K562 (cell line): Measurements from ENCODE around the gene ERVW-1. TPM values are rescaled to one million over a fixed set of nuclear protein-coding genes. Genes with fewer than 3 reads are reported as not detected.

ENCODE experiments used
- ATAC-seq: fragments of 200-7000 bp; cut with Tn5 transposase; 3 replicates; pipeline ENCODE4 v1.9.1; 2020; ENCODE audit warnings: moderate library complexity
- BruUV-seq: library from RNA; stranded (reverse); fragments of 400-500 nt; replicated peaks from 2 replicates; lab custom pipeline; 2021; lab: Mats Ljungman, UMichigan
- CTCF ChIA-PET: fragments of 300-600 bp; formaldehyde crosslinking; extraction: SDS; loops from one replicate; lab custom pipeline; 2021; ENCODE audit warnings: low intra/inter-chr PET ratio; lab: Yijun Ruan, JAX
- POLR2A ChIA-PET: fragments of 300-600, 350-650 bp; sonication (Branson Sonifier 250); formaldehyde crosslinking; extraction: SDS; loops from one replicate; lab custom pipeline; 2021; ENCODE audit warnings: antibody characterized with exemption, inconsistent platforms; lab: Yijun Ruan, JAX
- DNase-seq, 4 experiments: peaks; one replicate each; pipeline versions ENCODE4 v3.0.0 to v3.0.0-alpha.2; 2011 to 2018; ENCODE audit warnings: low spot score in 3 of 4, mixed read lengths in 3 of 4; ENCODE audit errors: extremely low read depth in 1 of 4
- FAIRE-seq: peaks from 2 replicates; lab custom pipeline; 2011; peaks lifted over from hg19 to GRCh38; lab: Jason Lieb, UNC
- H2AFZ ChIP-seq: 2 replicates; pipeline ENCODE4 v1.6.0; 2011; ENCODE audit warnings: low read depth, low read length, control low read depth, inconsistent platforms
- H3K27ac ChIP-seq: fragments of 200-600 bp; 3 replicates; pipeline ENCODE4 v1.8.0; 2011; ENCODE audit warnings: low read depth, mild to moderate bottlenecking, control low read depth, inconsistent platforms, low read length, moderate library complexity, mixed read lengths; ENCODE audit errors: extremely low read depth
- H3K27me3 ChIP-seq, 2 experiments: fragments of 300-600 bp in 1 of 2; 2 replicates in 1 of 2; 3 replicates in 1 of 2; pipeline versions ENCODE4 v1.6.0 to v1.8.0; 2011; ENCODE audit warnings: inconsistent platforms in 2 of 2, low read length in 2 of 2, mild to moderate bottlenecking in 1 of 2, mixed read lengths in 1 of 2, moderate library complexity in 1 of 2; ENCODE audit not compliant: control insufficient read depth in 2 of 2, insufficient read depth in 2 of 2
- H3K36me3 ChIP-seq: fragments of 300-600 bp; 3 replicates; pipeline ENCODE4 v1.8.0; 2011; ENCODE audit warnings: mild to moderate bottlenecking, low read length, inconsistent platforms; ENCODE audit not compliant: control insufficient read depth, insufficient read depth
- H3K4me1 ChIP-seq, 2 experiments: fragments of 200-600 bp in 1 of 2; replicated peaks in 1 of 2; 2 replicates in 1 of 2; 3 replicates in 1 of 2; pipeline versions ENCODE4 v1.5.1 to v1.8.0; 2011; ENCODE audit warnings: inconsistent platforms in 2 of 2, low read length in 2 of 2, mild to moderate bottlenecking in 1 of 2, mixed read lengths in 1 of 2, moderate library complexity in 1 of 2; ENCODE audit not compliant: control insufficient read depth in 2 of 2, insufficient read depth in 2 of 2
- H3K4me2 ChIP-seq: 2 replicates; pipeline ENCODE4 v1.6.1; 2011; ENCODE audit warnings: low read length, control low read depth, inconsistent platforms, mixed read lengths; ENCODE audit not compliant: insufficient read depth
- H3K4me3 ChIP-seq: fragments of 200-600 bp; sonication (generic), shearing (Covaris generic); 2 replicates; pipeline ENCODE4 v1.5.1; 2016; ENCODE audit warnings: control low read depth, inconsistent platforms
- H3K79me2 ChIP-seq: fragments of 200-600 bp; 3 replicates; pipeline ENCODE4 v1.8.0; 2011; ENCODE audit warnings: low read length, inconsistent platforms; ENCODE audit not compliant: control insufficient read depth, insufficient read depth
- H3K9ac ChIP-seq, 2 experiments: 2 replicates each; pipeline versions ENCODE4 v1.6.0 to v1.6.1; 2011; ENCODE audit warnings: low read depth in 2 of 2, low read length in 2 of 2, control low read depth in 1 of 2, inconsistent platforms in 1 of 2, mild to moderate bottlenecking in 1 of 2, mixed read lengths in 1 of 2; ENCODE audit not compliant: insufficient read depth in 1 of 2
- H3K9me1 ChIP-seq: one replicate; pipeline ENCODE4 v1.6.0; 2011; ENCODE audit warnings: inconsistent platforms, mild to moderate bottlenecking, low read length, moderate library complexity; ENCODE audit not compliant: control insufficient read depth, insufficient read depth
- H3K9me3 ChIP-seq: replicated peaks from 2 replicates; pipeline ENCODE4 v1.5.1; 2011; ENCODE audit warnings: low read depth, low read length, inconsistent platforms; ENCODE audit not compliant: control insufficient read depth, insufficient read depth
- H4K20me1 ChIP-seq: replicated peaks from 2 replicates; pipeline ENCODE4 v1.6.1; 2011; ENCODE audit warnings: low read length, inconsistent platforms, mixed read lengths; ENCODE audit not compliant: control insufficient read depth, insufficient read depth
- CGGBP1 ChIP-seq: fragments of 250-450 bp; sonication (Bioruptor Pico); IDR thresholded peaks from 2 replicates; pipeline ENCODE4 v1.9.0; 2021; ENCODE audit warnings: mild to moderate bottlenecking
- HDAC3 ChIP-seq: fragments of 450-650 bp; IDR thresholded peaks from 2 replicates; pipeline ENCODE4 v1.6.1; 2018; ENCODE audit warnings: borderline replicate concordance, mild to moderate bottlenecking, moderate library complexity; ENCODE audit not compliant: partially characterized antibody
- NCOA6 ChIP-seq: fragments of 450-650 bp; IDR thresholded peaks from 2 replicates; pipeline ENCODE4 v1.6.1; 2017; ENCODE audit warnings: mild to moderate bottlenecking
- NUFIP1 ChIP-seq: fragments of 450-650 bp; IDR thresholded peaks from 2 replicates; pipeline ENCODE4 v1.6.1; 2018; ENCODE audit not compliant: partially characterized antibody
- PML ChIP-seq: IDR thresholded peaks from 2 replicates; pipeline ENCODE4 v1.6.1; 2012; ENCODE audit warnings: low read length, inconsistent platforms
- SRSF9 ChIP-seq: fragments of 200-400 bp; formaldehyde crosslinking; IDR thresholded peaks from 2 replicates; pipeline ENCODE4 v1.6.1; 2017; ENCODE audit warnings: low read depth, low read length, borderline replicate concordance
- WGBS: fragments of 100-300 bp; shearing (Covaris generic); methylation state at CpG from one replicate; pipeline ENCODE4 v1.1.6; 2016; ENCODE audit warnings: low coverage, mixed read lengths; ENCODE audit not compliant: insufficient coverage; ENCODE audit errors: missing lambda C conversion rate; 5-methylcytosine and 5-hydroxymethylcytosine counted together
- in situ Hi-C: fragments of 300-500 bp; cut with MboI; formaldehyde crosslinking; loops from 4 replicates; pipeline ENCODE4 v1.15.0; 2018; ENCODE audit warnings: inconsistent platforms, mixed read lengths
- intact Hi-C: fragments of 100-400 bp; cut with micrococcal nuclease; formaldehyde crosslinking; loops from 2 replicates; pipeline ENCODE4 v1.14.2; 2022
- polyA plus RNA-seq, 8 experiments: library from polyadenylated mRNA; depleted of rRNA in 4 of 8; stranded (reverse) in 5 of 8; unstranded in 3 of 8; fragments of >200 nt; fragmentation: Nextera tagmentation in 2 of 8; fragmentation: Illumina TruSeq in 1 of 8; extraction: Ambion mirVana in 2 of 8; extraction: Trizol in 1 of 8; gene quantifications; 2 replicates each; pipeline versions ENCODE4 v1.2.1 to v1.2.3, GENCODE V29; 2011 to 2014; ENCODE audit warnings: inconsistent platforms in 1 of 8, missing spikeins in 1 of 8
- total RNA-seq, 7 experiments: library from RNA; depleted of rRNA in 6 of 7; stranded (reverse); fragments of >200 nt in 6 of 7; fragmentation: Illumina TruSeq in 2 of 7; extraction: Trizol in 2 of 7; gene quantifications; 2 replicates each; pipeline versions ENCODE4 v1.2.1 to v1.2.3, GENCODE V29; 2011 to 2021; ENCODE audit warnings: low replicate concordance in 1 of 7

Gene ERVW-1
- total and polyA plus RNA-seq, 9 of the 15 experiments (the other 6 are each of a cell fraction or from before 2014, with no cell fraction given): not detected

GRCh38 chr7:92425311-92425947 lies 52.3 kb downstream of the ERVW-1 start:
- no peak overlapping the region for H3K27ac ChIP-seq
- CTCF ChIA-PET: interaction anchor here (1.8 kb wide), 1 partner anchor 22 kb away, joined by 10 read pairs; the partner anchor contains the start of gene GATAD1
- in situ Hi-C loops: loop anchor here (10.0 kb wide), 1 partner anchor 591 kb away; no protein-coding TSS in a partner anchor
- H3K36me3 ChIP-seq: no peaks in the 10 kb centered on the region; the same call in 2 of the 3 replicates
- peak overlapping the region in 1 of 2 experiments; percentile 53; a peak in 2 of 4 replicates for H3K9ac ChIP-seq
- H2AFZ ChIP-seq: peak overlapping the region; percentile 100
- H3K4me3 ChIP-seq: no peak overlapping the region
- peak overlapping the region; percentile 15; the same call in 1 of the 2 replicates for H3K4me2 ChIP-seq
- intact Hi-C loops: loop anchor here (10.0 kb wide), 1 partner anchor 629 kb away; no protein-coding TSS in a partner anchor
- DNase-seq: peak in 1 of 4 experiments; percentile 40
- TF ChIP-seq SRSF9 (no peak), PML (no peak), CGGBP1 (CRISPR knock-in tag) (no peak), NUFIP1 (no peak), HDAC3 (no peak), NCOA6 (no peak)
- TF ChIP-seq, all 486 proteins: peak for 0
- Histone ChIP-seq H3K79me2 (no peaks in the 10 kb centered on the region), H4K20me1 (no peaks in the 10 kb centered on the region), H3K27me3 (no peaks in the 10 kb centered on the region), H3K4me1 (peaks cover 14 to 20% of the 10 kb centered on the region in 2 experiments), H3K9me3 (no peaks in the 10 kb centered on the region), H3K9me1 (no peaks in the 10 kb centered on the region)
- BruUV-seq: no TSS peak
- 49% methylated on average over 20 of the region's 20 CpGs for WGBS
- POLR2A ChIA-PET: interaction anchor here (1.1 to 3.3 kb wide), 2 partner anchors 10 to 22 kb away, joined by 6 to 13 read pairs; partner anchors contain the start of gene GATAD1
- no peak for FAIRE-seq
- ATAC-seq: no peak
